Liver (tissue), 9 donors: Measurements from ENCODE around the gene CNBP. TPM values are rescaled to one million over a fixed set of nuclear protein-coding genes. Genes with fewer than 3 reads are reported as not detected.

Source experiments
- DNase-seq: peaks from one replicate; pipeline ENCODE4 v3.0.0-alpha.2; 2017; ENCODE audit warnings: low spot score
- H3K27ac ChIP-seq, 2 donors: one replicate each; pipeline ENCODE4 v1.7.0; 2013; ENCODE audit warnings: inconsistent platforms in 2 of 2, low read length in 2 of 2, control low read depth in 1 of 2, low read depth in 1 of 2, mild to moderate bottlenecking in 1 of 2
- H3K27me3 ChIP-seq, 4 donors: one replicate each; pipeline versions ENCODE4 v1.6.1 to v1.7.0; 2013; ENCODE audit warnings: low read length in 3 of 4, inconsistent platforms in 1 of 4, mild to moderate bottlenecking in 1 of 4, moderate library complexity in 1 of 4; ENCODE audit not compliant: control insufficient read depth in 4 of 4, insufficient read depth in 4 of 4
- H3K36me3 ChIP-seq, 4 donors: one replicate each; pipeline versions ENCODE4 v1.6.1 to v1.7.0; 2013; ENCODE audit warnings: low read length in 3 of 4, mild to moderate bottlenecking in 3 of 4, low read depth in 1 of 4, moderate library complexity in 1 of 4; ENCODE audit not compliant: control insufficient read depth in 4 of 4, insufficient read depth in 3 of 4
- H3K4me1 ChIP-seq, 4 donors: one replicate each; pipeline versions ENCODE4 v1.6.1 to v1.7.0; 2013; ENCODE audit warnings: low read length in 3 of 4, mild to moderate bottlenecking in 3 of 4, moderate library complexity in 1 of 4; ENCODE audit not compliant: control insufficient read depth in 4 of 4, insufficient read depth in 4 of 4
- H3K4me3 ChIP-seq, 3 donors: one replicate each; pipeline versions ENCODE4 v1.6.1 to v1.7.0; 2013; ENCODE audit warnings: low read length in 3 of 3, control low read depth in 1 of 3, low read depth in 1 of 3, mild to moderate bottlenecking in 1 of 3
- H3K9ac ChIP-seq, 2 donors: one replicate each; pipeline ENCODE4 v1.7.0; 2013; ENCODE audit warnings: low read length in 2 of 2, mild to moderate bottlenecking in 2 of 2, moderate library complexity in 2 of 2, control low read depth in 1 of 2, low read depth in 1 of 2
- H3K9me3 ChIP-seq, 4 donors: one replicate each; pipeline versions ENCODE4 v1.6.1 to v1.7.0; 2013; ENCODE audit warnings: low read length in 3 of 4; ENCODE audit not compliant: control insufficient read depth in 4 of 4
- EGR1 ChIP-seq, 2 donors: IDR thresholded peaks; 2 replicates each; pipeline ENCODE4 v1.6.1; 2016 to 2018; ENCODE audit warnings: antibody characterized with exemption in 2 of 2, low read depth in 2 of 2
- FOXA2 ChIP-seq: IDR thresholded peaks from 2 replicates; pipeline ENCODE4 v1.6.1; 2016; ENCODE audit warnings: antibody characterized with exemption
- GABPA ChIP-seq, 2 donors: IDR thresholded peaks in 1 of 2; conservative IDR thresholded peaks in 1 of 2; 2 replicates each; pipeline ENCODE4 v1.6.1; 2016; ENCODE audit warnings: antibody characterized with exemption in 2 of 2, mild to moderate bottlenecking in 1 of 2, moderate library complexity in 1 of 2
- HNF4A ChIP-seq, 2 donors: conservative IDR thresholded peaks; 2 replicates each; pipeline ENCODE4 v1.6.1; 2016; ENCODE audit warnings: antibody characterized with exemption in 2 of 2, mild to moderate bottlenecking in 2 of 2
- JUND ChIP-seq, 2 donors: IDR thresholded peaks; 2 replicates each; pipeline ENCODE4 v1.6.1; 2016; ENCODE audit warnings: antibody characterized with exemption in 2 of 2
- MAX ChIP-seq: IDR thresholded peaks from 2 replicates; pipeline ENCODE4 v1.6.1; 2016; ENCODE audit warnings: antibody characterized with exemption
- REST ChIP-seq: IDR thresholded peaks from 2 replicates; pipeline ENCODE4 v1.6.1; 2016; ENCODE audit warnings: antibody characterized with exemption, mild to moderate bottlenecking
- TAF1 ChIP-seq: conservative IDR thresholded peaks from 2 replicates; pipeline ENCODE4 v1.6.1; 2016; ENCODE audit warnings: antibody characterized with exemption, mild to moderate bottlenecking
- YY1 ChIP-seq: IDR thresholded peaks from 2 replicates; pipeline ENCODE4 v1.6.1; 2016; ENCODE audit warnings: antibody characterized with exemption, mild to moderate bottlenecking
- WGBS: extraction: QIAGEN DNeasy Blood & Tissue Kit; methylation state at CpG from one replicate; pipeline ENCODE4 v1.1.7; 2013; 5-methylcytosine and 5-hydroxymethylcytosine counted together
- polyA plus RNA-seq, 2 donors: library from polyadenylated mRNA; stranded (reverse) in 1 of 2; unstranded in 1 of 2; fragments of 200-250 nt in 1 of 2; fragments of >200 nt in 1 of 2; fragmentation: Nextera tagmentation in 1 of 2; extraction: Ambion mirVana in 1 of 2; gene quantifications; one replicate each; pipeline versions ENCODE4 v1.2.1 to v1.2.3, GENCODE V29; 2013 to 2015
- total RNA-seq, 2 donors: library from RNA; depleted of rRNA; stranded (reverse); fragments of >200 nt; gene quantifications; one replicate each; pipeline ENCODE4 v1.2.3, GENCODE V29; 2014
- TF ChIP-seq, protein P1 (sequence below): IDR thresholded peaks from 2 replicates; pipeline ENCODE4 v1.6.1; 2016; ENCODE audit warnings: antibody characterized with exemption
- TF ChIP-seq, protein P2 (sequence below): fragments of 150-350 bp; IDR thresholded peaks from 2 replicates; pipeline ENCODE4 v1.5.1; 2017; ENCODE audit warnings: improper control_type of control experiment, low read depth, low read length; ENCODE audit not compliant: missing input control
- donor health status: healthy.
- donor health status: healthy.
- donor health status: healthy.
- donor health status: healthy.
- donor health status: healthy.

CNBP gene
- total and polyA plus RNA-seq, 4 donors, result 162 to 291 (median 214) TPM

DNA sequence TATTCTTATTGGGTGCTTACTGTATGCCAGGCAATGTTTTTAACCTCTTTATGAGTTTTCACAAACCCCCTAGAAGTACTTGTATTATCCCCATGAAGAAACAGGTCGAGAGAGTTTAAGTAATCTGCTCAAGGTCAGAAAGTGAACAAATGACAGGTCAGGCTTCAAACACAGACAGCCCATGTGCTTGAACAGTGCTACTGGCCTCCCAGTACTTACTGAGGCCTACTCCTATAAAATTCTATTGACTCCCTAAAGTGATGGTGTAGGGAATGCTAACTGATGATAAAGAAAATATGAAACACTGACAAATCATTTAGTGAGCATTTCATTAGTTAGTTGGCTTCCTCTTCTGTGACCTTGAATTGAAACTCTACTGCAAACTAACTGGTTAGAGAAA, 4.2 kb upstream of the CNBP start:
- 51% methylated on average over 1 of the region's 1 CpG for WGBS

GRCh38 chr3:129185783-129186182, 2.1 kb upstream of the CNBP start:
- DNase-seq, result no peak
- H3K9ac ChIP-seq, result no peak overlapping the region
- TF ChIP-seq REST, result no peak
- TF ChIP-seq HNF4A (conservative IDR thresholded peaks at IDR 0.05), result no peak
- TF ChIP-seq, protein P1, sequence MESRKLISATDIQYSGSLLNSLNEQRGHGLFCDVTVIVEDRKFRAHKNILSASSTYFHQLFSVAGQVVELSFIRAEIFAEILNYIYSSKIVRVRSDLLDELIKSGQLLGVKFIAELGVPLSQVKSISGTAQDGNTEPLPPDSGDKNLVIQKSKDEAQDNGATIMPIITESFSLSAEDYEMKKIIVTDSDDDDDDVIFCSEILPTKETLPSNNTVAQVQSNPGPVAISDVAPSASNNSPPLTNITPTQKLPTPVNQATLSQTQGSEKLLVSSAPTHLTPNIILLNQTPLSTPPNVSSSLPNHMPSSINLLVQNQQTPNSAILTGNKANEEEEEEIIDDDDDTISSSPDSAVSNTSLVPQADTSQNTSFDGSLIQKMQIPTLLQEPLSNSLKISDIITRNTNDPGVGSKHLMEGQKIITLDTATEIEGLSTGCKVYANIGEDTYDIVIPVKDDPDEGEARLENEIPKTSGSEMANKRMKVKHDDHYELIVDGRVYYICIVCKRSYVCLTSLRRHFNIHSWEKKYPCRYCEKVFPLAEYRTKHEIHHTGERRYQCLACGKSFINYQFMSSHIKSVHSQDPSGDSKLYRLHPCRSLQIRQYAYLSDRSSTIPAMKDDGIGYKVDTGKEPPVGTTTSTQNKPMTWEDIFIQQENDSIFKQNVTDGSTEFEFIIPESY, result no peak
- TF ChIP-seq TAF1, result no peak
- TF ChIP-seq GABPA (IDR thresholded peaks at IDR 0.05 in 1 of 2, conservative IDR thresholded peaks at IDR 0.05 in 1 of 2), result no peak
- TF ChIP-seq MAX, result no peak

More for the DNA sequence above, 4.2 kb upstream of the CNBP start:
- Histone ChIP-seq H3K4me1 (peaks cover 0 to 10% (median 5%) of the 10 kb centered on the region in 4 donors), H3K27ac (no peak overlapping the region), H3K9me3 (no peaks in the 10 kb centered on the region), H3K36me3 (no peaks in the 10 kb centered on the region), H3K27me3 (no peaks in the 10 kb centered on the region), H3K9ac (no peak overlapping the region), H3K4me3 (no peak overlapping the region)
- no peak for TF ChIP-seq JUND (IDR thresholded peaks at IDR 0.05)
- TF ChIP-seq, protein P1, result no peak
- TF ChIP-seq YY1, result no peak
- TF ChIP-seq, protein P2, sequence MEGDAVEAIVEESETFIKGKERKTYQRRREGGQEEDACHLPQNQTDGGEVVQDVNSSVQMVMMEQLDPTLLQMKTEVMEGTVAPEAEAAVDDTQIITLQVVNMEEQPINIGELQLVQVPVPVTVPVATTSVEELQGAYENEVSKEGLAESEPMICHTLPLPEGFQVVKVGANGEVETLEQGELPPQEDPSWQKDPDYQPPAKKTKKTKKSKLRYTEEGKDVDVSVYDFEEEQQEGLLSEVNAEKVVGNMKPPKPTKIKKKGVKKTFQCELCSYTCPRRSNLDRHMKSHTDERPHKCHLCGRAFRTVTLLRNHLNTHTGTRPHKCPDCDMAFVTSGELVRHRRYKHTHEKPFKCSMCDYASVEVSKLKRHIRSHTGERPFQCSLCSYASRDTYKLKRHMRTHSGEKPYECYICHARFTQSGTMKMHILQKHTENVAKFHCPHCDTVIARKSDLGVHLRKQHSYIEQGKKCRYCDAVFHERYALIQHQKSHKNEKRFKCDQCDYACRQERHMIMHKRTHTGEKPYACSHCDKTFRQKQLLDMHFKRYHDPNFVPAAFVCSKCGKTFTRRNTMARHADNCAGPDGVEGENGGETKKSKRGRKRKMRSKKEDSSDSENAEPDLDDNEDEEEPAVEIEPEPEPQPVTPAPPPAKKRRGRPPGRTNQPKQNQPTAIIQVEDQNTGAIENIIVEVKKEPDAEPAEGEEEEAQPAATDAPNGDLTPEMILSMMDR, result no peak
- no peak for TF ChIP-seq FOXA2
- TF ChIP-seq EGR1 (IDR thresholded peaks at IDR 0.05; ENCODE audit: low read depth in 2 of 2), result no peak
- no peak for TF ChIP-seq REST
- no peak for DNase-seq

More at GRCh38 chr3:129185783-129186182, 2.1 kb upstream of the CNBP start:
- Histone ChIP-seq H3K9me3 (no peaks in the 10 kb centered on the region), H3K27ac (peak overlapping the region in 1 of 2 donors; percentile 36), H3K4me3 (no peak overlapping the region), H3K36me3 (no peaks in the 10 kb centered on the region), H3K27me3 (no peaks in the 10 kb centered on the region), H3K4me1 (peaks cover under 1 to 21% (median 7%) of the 10 kb centered on the region in 4 donors)
- 76% methylated on average over 3 of the region's 3 CpGs for WGBS
